GM21381 (cell line): ENCODE data around the gene PDLIM3.

Source experiments
- ATAC-seq: cut with Tn5 transposase; IDR thresholded peaks from one replicate; pipeline ENCODE4 v1.9.1; 2021; ENCODE audit warnings: mild to moderate bottlenecking, moderate library complexity; ENCODE audit not compliant: unreplicated experiment

The PDLIM3 gene

GRCh38 chr4:185472103-185472542, 63.2 kb downstream of the PDLIM3 start:
- ATAC-seq = no peak

GRCh38 chr4:185471235-185472102, 63.8 kb downstream of the PDLIM3 start, which contains the start of gene CCDC110:
Gene CCDC110, minus strand, starts transcription at chr4:185471733. Its CDS starts 50 bp downstream, at chr4:185471683.
- peak; percentile 89 for ATAC-seq

- peak; percentile 2 for ATAC-seq
Observed at GRCh38 chr4:185470501-185471195, 64.7 kb downstream of the PDLIM3 start.

GRCh38 chr4:185469580-185470154, 65.6 kb downstream of the PDLIM3 start:
- ATAC-seq = no peak

- no peak for ATAC-seq
Observed at GRCh38 chr4:185468999-185469398, 66.3 kb downstream of the PDLIM3 start.

GRCh38 chr4:185467991-185468390, 67.3 kb downstream of the PDLIM3 start:
- ATAC-seq = no peak

GRCh38 chr4:185467101-185467500, 68.2 kb downstream of the PDLIM3 start:
- ATAC-seq = no peak

GRCh38 chr4:185465707-185466106, 69.6 kb downstream of the PDLIM3 start:
- ATAC-seq = no peak

GRCh38 chr4:185464887-185465286, 70.4 kb downstream of the PDLIM3 start:
- ATAC-seq = no peak

- ATAC-seq = no peak
Observed at GRCh38 chr4:185464183-185464582, 71.1 kb downstream of the PDLIM3 start.

GRCh38 chr4:185463541-185463940, 71.8 kb downstream of the PDLIM3 start:
- no peak for ATAC-seq

- ATAC-seq = no peak
Observed at GRCh38 chr4:185461565-185461964, 73.7 kb downstream of the PDLIM3 start.

GRCh38 chr4:185457136-185457535, 78.2 kb downstream of the PDLIM3 start:
- ATAC-seq = no peak

- no peak for ATAC-seq
Observed at GRCh38 chr4:185456131-185456530, 79.2 kb downstream of the PDLIM3 start.
